Activated T-cell treated with anti-CD3 and anti-CD28 coated beads, Interleukin-2, amount 50 U/mL, for 4 hours (primary cell): ENCODE measurements around the gene NRCAM. TPM values are rescaled to one million over a fixed set of nuclear protein-coding genes. Genes with fewer than 3 reads are reported as not detected.

Experiments
- ATAC-seq, 2 donors: fragments of 200-7000 bp; cut with Tn5 transposase; one replicate each; pipeline ENCODE4 v1.10.0; 2021
- DNase-seq: peaks from one replicate; pipeline ENCODE4 v3.0.0-alpha.2; 2020
- H3K27me3 Mint-ChIP-seq: one replicate; pipeline ENCODE4 v1.8.0; 2021; ENCODE audit warnings: low read depth, mixed read lengths
- H3K36me3 Mint-ChIP-seq: one replicate; pipeline ENCODE4 v1.8.0; 2022; ENCODE audit warnings: mixed read lengths; ENCODE audit not compliant: insufficient read depth
- H3K4me1 Mint-ChIP-seq: one replicate; pipeline ENCODE4 v1.8.0; 2021; ENCODE audit warnings: low read depth, mixed read lengths
- H3K4me3 Mint-ChIP-seq: one replicate; pipeline ENCODE4 v1.8.0; 2021; ENCODE audit warnings: mild to moderate bottlenecking, moderate library complexity, mixed read lengths
- H3K9me3 Mint-ChIP-seq: one replicate; pipeline ENCODE4 v1.8.0; 2021; ENCODE audit warnings: mixed read lengths
- total RNA-seq, 3 donors: library from RNA; stranded (reverse); gene quantifications; one replicate each; pipeline ENCODE4 v1.2.1, GENCODE V29; 2021

The NRCAM gene
- total RNA-seq, 3 donors from 2014 or later = 0.53 to 0.73 (median 0.69) TPM

DNA sequence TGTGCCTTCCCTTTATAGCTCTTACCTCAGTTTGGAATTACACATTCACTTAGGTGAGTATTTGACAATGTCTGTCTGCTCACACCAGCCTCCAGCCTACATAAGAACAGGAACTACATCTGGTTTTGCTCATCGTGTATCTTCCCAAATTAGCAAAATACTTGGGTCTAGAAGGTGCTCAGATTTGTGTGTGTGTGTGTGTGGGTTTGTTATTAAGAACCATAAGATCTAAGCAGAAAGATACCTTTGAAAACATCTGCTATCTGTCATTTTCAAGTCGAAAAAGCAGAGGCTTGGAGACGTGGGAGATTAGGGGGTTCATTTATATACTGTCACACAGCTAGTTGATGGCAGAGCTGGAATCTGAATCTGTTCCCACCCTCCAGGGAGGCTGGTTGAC lies 311.3 kb downstream of the NRCAM start:
- Mint-ChIP-seq H3K27me3 (peaks cover 3% of the 10 kb centered on the region), H3K4me1 (no peaks in the 10 kb centered on the region), H3K36me3 (no peaks in the 10 kb centered on the region), H3K4me3 (no peak overlapping the region), H3K9me3 (no peaks in the 10 kb centered on the region)
- DNase-seq = no peak
- ATAC-seq = no peak

DNA sequence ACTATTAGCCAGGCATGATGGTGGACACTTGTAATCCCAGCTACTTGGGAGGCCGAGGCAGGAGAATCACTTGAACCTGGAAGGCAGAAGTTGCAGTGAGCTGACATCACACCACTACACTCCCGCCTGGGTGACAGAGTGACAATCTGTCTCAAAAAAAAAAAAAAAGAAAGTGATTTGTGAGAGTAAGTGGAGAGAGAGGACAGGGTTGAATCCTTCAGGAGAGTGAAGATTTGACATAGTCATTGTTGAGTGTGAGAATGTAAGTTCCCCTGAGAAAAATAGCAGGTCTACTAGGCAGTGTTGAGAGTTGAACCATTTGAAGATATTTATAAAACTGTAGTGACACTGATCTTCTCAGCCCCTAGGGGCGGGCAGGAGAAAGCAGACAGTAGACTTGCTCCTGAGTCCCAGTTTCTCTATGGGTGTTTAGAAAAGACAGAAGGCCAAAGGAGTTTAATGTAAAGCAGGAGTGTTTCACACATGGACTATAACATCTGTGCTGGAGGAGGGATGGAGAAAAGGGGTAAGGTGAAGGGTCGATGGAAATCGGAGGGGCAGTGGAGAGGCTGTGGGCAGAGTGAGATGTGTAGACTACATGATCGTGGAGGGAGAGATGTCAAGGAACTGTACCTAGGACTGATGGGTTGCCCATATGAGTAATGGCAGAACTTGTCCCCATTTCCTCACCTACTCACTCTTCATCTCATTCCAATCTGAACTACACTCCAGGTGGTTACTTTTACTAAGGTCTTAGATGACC lies 312.4 kb downstream of the NRCAM start:
- Mint-ChIP-seq H3K36me3 (no peaks in the 10 kb centered on the region), H3K9me3 (no peaks in the 10 kb centered on the region), H3K27me3 (peaks cover 3% of the 10 kb centered on the region), H3K4me3 (no peak overlapping the region), H3K4me1 (no peaks in the 10 kb centered on the region)
- DNase-seq = no peak
- ATAC-seq = no peak

DNA sequence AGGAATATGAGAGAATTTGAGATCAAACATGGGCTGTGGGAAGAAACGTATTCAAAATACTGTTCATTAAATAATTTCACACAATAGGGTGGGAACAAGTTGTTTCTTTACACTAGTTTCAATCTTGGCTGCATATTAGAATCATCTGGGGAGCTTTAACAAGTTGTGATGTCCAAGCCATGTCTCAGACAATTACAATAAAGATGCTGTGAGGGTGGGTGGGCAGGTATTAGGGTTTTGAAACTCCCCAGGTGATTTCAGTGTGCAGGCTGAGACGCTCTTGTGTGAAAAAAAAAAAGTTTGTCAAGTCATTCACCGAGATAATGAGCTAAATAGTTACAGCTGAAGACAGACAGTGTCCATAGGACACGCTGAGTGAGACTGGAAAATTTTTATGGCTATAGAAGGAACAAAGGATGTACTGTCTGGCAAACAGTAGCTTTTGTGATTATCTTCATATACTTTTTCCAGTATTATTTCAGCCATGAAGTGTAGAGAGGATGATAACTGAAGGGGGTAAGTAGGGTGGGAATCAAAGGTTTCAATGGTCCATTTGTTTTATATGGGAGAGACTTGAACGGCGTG lies 313.5 kb downstream of the NRCAM start:
- Mint-ChIP-seq H3K9me3 (no peaks in the 10 kb centered on the region), H3K4me3 (no peak overlapping the region), H3K27me3 (peaks cover 3% of the 10 kb centered on the region), H3K4me1 (no peaks in the 10 kb centered on the region), H3K36me3 (no peaks in the 10 kb centered on the region)
- ATAC-seq (no peak), DNase-seq (no peak)

DNA sequence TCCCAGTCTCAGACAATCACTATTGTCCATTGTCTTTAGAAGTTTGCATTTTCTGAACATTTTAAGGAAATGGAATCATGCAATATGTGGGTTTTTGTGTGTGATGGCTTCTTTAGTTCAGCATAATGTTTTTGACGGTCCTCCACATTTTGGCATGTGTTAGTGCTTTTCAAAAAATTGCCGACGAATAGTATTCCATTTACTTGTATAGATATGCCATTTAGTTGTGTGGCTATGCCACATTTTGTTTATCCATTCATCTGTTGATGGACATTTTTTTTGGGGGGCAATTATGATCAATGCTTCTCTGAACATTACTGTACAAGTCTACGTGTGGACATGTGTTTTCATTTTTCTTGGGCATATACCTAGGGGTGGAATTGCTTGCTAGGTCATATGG lies 314.1 kb downstream of the NRCAM start:
- Mint-ChIP-seq H3K4me1 (no peaks in the 10 kb centered on the region), H3K9me3 (no peaks in the 10 kb centered on the region), H3K27me3 (peaks cover 3% of the 10 kb centered on the region), H3K4me3 (no peak overlapping the region), H3K36me3 (no peaks in the 10 kb centered on the region)
- DNase-seq (no peak), ATAC-seq (no peak)

DNA sequence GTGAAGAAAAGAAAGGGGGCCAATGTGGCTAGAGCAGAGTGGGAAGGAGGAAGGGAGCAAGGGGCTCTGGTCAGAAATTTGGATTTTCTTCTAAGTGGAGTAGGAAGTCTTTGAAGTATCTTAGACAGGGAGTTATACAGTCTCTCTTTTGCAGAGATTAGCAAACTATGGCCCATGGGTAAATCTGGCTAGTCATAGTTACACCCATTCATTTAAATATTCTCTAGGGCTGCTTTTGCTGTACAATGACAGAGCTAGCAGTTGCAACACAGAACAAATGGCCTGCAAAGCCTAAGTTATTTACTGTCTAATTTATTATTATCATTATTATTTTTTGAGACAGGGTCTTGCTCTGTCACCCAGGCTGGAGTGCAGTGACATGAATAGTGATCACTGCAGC lies 315.6 kb downstream of the NRCAM start:
- peaks cover 9% of the 10 kb centered on the region for H3K4me1 Mint-ChIP-seq
- ATAC-seq (no peak), DNase-seq (no peak)
- no peaks in the 10 kb centered on the region for H3K9me3 Mint-ChIP-seq
- no peak overlapping the region for H3K4me3 Mint-ChIP-seq
- H3K27me3 Mint-ChIP-seq = peaks cover 3% of the 10 kb centered on the region
- H3K36me3 Mint-ChIP-seq = no peaks in the 10 kb centered on the region

DNA sequence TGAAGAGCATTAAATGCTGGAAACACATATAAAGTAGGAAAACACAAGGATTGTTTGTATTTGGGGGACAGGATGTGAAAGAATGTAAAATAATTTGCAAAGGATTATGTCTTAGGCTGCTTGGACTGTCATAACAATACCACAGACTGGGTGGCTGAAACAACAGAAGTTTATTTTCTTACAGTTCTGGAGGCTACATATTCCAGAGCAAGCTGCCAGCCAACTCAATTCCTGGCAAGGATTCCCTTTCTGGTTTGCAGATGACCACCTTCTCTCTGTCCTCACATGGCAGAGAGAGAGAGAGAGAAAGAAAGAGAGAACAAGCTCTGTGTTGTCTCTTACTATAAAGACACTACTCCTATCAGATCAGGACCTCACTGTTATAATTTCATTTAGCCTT lies 317.3 kb downstream of the NRCAM start:
- Mint-ChIP-seq H3K9me3 (no peaks in the 10 kb centered on the region), H3K36me3 (no peaks in the 10 kb centered on the region), H3K27me3 (peaks cover 3% of the 10 kb centered on the region), H3K4me3 (no peak overlapping the region), H3K4me1 (peaks cover 17% of the 10 kb centered on the region)
- DNase-seq (no peak), ATAC-seq (no peak)

DNA sequence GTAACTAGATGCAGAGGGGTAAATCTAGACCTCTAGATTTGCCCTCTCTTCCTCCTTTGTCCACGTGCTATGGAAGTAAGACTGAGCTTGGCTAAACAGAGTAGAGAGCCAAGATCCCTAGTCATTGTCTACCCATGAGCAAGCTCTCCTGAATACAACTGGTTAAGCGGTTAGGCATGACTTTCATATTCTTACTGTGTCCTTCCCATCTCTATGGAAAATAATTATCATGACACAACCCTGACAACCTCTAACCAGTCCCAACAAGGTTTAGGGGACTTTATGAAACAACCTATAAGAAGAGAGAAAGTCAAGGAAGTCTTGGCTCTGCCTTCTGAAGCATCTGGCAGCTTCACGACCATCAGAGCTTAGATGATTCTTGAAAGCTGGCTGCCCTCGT lies 318.2 kb downstream of the NRCAM start:
- no peak overlapping the region for H3K4me3 Mint-ChIP-seq
- ATAC-seq (no peak), DNase-seq (no peak)
- no peaks in the 10 kb centered on the region for H3K9me3 Mint-ChIP-seq
- no peaks in the 10 kb centered on the region for H3K36me3 Mint-ChIP-seq
- H3K27me3 Mint-ChIP-seq = peaks cover 3% of the 10 kb centered on the region
- peaks cover 17% of the 10 kb centered on the region for H3K4me1 Mint-ChIP-seq

DNA sequence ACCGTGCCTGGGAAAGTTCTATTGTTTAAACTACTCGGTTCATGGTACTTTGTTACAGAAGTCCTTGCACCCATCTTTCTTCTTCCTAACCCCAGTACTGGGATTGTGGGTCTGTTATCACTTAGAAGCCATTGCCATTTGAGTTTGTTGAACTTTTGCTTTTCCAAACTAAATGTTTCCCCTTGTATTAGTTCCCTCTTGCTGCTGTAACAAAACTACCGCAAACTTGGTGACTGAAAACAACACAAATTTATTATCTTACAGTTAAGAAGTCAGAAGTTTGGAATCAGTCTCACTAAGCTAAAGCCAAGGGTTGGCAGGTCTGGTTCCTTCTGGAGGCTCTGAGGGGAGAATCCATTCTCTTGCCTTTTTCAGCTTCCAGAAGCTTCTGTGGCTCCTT lies 319.2 kb downstream of the NRCAM start:
- H3K36me3 Mint-ChIP-seq = no peaks in the 10 kb centered on the region
- peaks cover 3% of the 10 kb centered on the region for H3K27me3 Mint-ChIP-seq

DNA sequence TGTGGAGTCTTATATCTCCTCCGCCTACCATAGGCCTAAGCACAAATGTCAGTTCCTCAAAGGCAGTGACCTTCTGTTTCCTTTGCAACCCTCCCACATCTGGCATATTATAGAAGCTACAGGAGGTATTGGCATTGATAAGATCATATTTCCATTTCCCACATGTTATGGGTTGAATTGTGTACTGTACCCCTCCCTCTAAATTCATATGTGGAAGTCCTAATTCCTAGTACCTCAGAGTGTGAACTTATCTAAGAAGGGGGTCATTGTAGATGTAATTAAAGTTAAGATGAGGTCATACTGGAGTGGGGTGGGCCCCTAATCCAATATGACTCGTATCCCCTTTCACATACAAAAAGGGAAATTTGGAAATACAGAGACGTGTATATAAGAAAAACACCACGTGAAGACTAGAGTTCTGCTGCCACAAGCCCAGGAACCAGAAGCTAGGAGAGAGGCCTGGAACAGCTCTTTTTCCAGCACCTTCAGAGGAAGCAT lies 320.0 kb downstream of the NRCAM start:
- DNase-seq = no peak
- no peaks in the 10 kb centered on the region for H3K9me3 Mint-ChIP-seq
- peak overlapping the region; percentile 22 for H3K4me3 Mint-ChIP-seq
- peak; percentile 30 to 38 for ATAC-seq
- no peaks in the 10 kb centered on the region for H3K36me3 Mint-ChIP-seq
- peaks cover 17% of the 10 kb centered on the region for H3K4me1 Mint-ChIP-seq
- H3K27me3 Mint-ChIP-seq = peaks cover 3% of the 10 kb centered on the region

More for the DNA sequence above, 319.2 kb downstream of the NRCAM start:
- Mint-ChIP-seq H3K4me3 (no peak overlapping the region), H3K4me1 (peaks cover 17% of the 10 kb centered on the region), H3K9me3 (no peaks in the 10 kb centered on the region)
- ATAC-seq = no peak
- no peak for DNase-seq

DNA sequence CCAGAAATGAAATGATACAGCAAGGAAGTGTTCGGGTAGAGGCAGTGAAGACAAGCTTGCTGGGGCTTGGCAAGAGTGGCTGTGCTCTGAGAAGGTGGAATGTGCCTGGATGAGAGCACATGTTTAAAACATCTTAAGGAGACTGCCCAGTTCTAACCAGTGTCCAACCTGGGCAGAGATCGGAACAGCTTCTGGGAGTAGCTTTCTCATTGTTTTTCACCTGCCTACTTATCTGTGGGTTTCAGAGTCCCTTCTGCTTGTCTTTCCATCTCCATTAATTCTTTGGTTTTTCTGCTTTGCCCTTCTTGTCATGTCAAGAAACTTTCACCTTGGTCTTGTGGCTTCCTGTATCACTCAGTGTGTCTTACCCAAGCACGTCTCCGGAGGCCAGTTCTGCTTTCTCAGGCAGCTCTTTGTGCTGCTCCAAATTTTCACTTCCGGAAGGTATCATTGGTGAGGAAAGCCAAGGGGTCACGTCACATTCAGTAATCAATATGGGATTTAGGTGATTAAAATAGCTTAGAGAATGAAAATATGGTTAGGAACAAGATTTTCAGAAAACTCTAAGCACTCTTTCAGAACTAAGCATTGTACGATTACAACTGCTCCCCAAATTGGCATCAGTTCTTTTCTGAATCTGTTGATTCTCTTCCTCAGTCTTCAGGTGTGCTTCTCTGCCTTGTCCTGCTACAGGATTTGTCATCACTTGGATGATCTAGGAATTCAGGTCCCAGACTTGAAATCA lies 320.6 kb downstream of the NRCAM start:
- Mint-ChIP-seq H3K4me1 (peaks cover 17% of the 10 kb centered on the region), H3K27me3 (peaks cover 3% of the 10 kb centered on the region), H3K4me3 (peak overlapping the region; percentile 22), H3K9me3 (no peaks in the 10 kb centered on the region), H3K36me3 (no peaks in the 10 kb centered on the region)
- DNase-seq (no peak), ATAC-seq (peak; percentile 77 to 86)

DNA sequence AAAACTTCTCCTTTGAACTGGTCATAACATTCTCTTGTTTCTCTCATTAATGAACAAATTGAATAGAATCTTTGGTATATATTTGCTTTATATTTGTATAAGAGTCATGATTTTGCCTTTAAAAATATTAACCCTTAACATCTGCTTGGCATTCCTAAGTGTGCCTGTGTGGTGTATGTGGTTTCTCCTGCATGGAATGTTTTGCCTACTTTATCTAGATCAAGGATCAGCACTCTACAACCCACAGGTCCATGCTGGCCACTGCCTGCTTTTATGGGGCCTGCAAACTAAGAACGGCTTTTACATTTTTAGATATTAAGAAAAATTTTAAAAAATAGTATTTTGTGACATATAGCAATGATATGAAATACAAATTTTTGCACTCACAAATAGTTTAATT lies 321.8 kb downstream of the NRCAM start:
- Mint-ChIP-seq H3K27me3 (peaks cover 1% of the 10 kb centered on the region), H3K4me3 (no peak overlapping the region), H3K36me3 (no peaks in the 10 kb centered on the region), H3K4me1 (peaks cover 17% of the 10 kb centered on the region), H3K9me3 (no peaks in the 10 kb centered on the region)
- ATAC-seq = no peak
- DNase-seq = no peak

DNA sequence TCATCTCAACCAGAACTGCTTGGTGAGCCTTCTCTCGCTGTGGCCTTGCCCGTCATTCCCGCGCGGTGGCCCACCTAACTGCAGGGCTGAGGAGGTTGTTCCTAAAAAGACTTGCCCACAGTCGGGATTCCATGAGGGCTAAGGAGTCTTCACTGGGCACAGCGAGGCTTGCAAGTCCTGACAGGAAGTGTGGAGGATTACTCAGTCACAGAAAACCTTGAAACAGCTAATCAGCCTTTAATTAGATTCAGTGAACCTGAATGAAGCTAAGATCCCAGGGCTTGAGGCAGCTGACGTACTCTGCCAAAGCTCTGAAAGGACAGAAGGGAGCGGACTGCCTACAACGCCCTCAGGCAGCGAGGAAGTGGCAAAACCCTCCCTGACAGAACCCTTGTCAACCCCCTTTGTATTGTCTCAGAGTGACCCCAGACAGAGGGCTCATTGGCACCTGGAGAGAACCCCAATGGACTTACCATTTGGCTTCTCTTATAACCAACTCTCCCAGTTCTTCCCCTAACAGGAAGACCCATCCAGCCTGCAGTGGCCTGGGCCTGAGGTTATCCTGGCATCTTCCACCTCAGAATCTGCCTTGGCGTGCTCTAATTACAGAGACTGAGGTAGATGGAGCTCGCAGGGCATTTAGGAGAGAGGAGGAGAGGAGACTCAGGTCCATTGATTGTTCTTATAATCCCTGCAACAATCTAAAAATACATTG lies 323.5 kb downstream of the NRCAM start:
- DNase-seq (no peak), ATAC-seq (no peak)
- Mint-ChIP-seq H3K27me3 (peaks cover 2% of the 10 kb centered on the region), H3K4me3 (no peak overlapping the region), H3K36me3 (no peaks in the 10 kb centered on the region), H3K9me3 (no peaks in the 10 kb centered on the region), H3K4me1 (peaks cover 17% of the 10 kb centered on the region)

DNA sequence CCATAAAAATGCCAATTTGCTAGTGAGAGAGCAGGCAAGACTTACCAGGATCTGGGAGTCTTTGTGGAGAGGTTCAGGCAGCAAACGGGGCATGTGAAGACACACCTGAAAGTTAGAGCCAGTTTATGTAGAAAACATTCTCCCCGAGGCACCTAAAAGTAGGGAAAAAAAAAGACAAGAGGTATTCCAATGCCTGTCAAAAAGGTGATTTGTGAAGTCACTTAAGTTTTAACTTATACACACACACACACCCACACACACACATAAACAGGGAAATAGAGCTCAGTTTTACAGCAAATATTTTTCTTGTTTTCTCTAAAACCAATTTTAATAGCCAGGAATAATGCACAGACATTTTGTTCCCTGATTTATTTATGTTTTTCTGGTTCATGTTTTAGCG lies 326.0 kb downstream of the NRCAM start, which contains the start of gene LAMB4:
Gene LAMB4, minus strand, starts transcription at position 101 of the 400 bp plus-strand sequence. CDS start 7,197 bp downstream, outside the sequence.
- peaks cover 2% of the 10 kb centered on the region for H3K27me3 Mint-ChIP-seq
- H3K4me1 Mint-ChIP-seq = peaks cover 4% of the 10 kb centered on the region
- H3K4me3 Mint-ChIP-seq = no peak within 1 kb of the TSS
- no peaks in the 10 kb centered on the region for H3K9me3 Mint-ChIP-seq
- no peaks in the 10 kb centered on the region for H3K36me3 Mint-ChIP-seq
- ATAC-seq (no peak), DNase-seq (no peak)
